ENCODE data around the gene ELFN2.
"Not testable (repeated sequence)": the region's sequence is repeated elsewhere in the genome, so short reads cannot be mapped to it uniquely, and the experiment has no call there.

The ELFN2 gene

DNA sequence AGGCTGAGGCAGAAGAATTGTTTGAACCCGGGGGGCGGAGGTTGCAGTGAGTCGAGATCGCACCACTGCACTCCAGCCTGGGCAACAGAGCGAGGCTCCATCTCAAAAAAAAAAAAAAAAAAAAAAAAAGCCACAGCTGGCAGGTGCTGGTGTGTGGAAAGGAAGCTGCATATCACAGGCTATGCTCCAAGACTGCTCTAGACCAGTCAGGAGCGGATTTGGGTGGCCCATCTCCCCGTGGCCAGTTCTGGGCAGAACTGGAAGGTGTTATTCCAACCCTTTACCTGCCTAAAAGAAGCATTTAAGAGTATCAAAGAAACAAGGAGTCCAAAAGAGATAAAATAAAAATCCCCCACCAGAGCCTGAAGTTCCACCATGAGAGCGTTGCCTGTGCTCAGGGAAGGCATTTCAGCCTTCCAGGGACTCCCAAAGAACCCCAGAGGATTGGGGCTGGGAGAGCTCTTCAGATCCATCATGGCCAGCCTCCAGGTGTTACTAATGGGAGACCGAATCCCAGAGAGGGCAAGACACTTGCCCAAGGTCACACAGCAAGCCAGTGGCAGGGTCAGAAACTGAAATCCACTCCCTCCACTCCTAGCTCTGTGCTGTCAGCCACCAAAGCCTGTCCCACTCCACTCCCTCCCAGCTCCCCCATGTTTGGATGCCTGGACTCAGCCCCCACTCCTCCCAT lies 44.6 kb upstream of the ELFN2 start:
- DNase-seq (ENCODE audit: low read depth), result no peak
- H3K4me3 ChIP-seq (ENCODE audit: control insufficient read depth, low read depth, low read length), result no peak overlapping the region
- TF ChIP-seq, protein P1, sequence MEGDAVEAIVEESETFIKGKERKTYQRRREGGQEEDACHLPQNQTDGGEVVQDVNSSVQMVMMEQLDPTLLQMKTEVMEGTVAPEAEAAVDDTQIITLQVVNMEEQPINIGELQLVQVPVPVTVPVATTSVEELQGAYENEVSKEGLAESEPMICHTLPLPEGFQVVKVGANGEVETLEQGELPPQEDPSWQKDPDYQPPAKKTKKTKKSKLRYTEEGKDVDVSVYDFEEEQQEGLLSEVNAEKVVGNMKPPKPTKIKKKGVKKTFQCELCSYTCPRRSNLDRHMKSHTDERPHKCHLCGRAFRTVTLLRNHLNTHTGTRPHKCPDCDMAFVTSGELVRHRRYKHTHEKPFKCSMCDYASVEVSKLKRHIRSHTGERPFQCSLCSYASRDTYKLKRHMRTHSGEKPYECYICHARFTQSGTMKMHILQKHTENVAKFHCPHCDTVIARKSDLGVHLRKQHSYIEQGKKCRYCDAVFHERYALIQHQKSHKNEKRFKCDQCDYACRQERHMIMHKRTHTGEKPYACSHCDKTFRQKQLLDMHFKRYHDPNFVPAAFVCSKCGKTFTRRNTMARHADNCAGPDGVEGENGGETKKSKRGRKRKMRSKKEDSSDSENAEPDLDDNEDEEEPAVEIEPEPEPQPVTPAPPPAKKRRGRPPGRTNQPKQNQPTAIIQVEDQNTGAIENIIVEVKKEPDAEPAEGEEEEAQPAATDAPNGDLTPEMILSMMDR (IDR thresholded peaks at IDR 0.05; ENCODE audit: control insufficient read depth, insufficient read depth, low read depth, low read length, missing control alignments), result no peak

DNA sequence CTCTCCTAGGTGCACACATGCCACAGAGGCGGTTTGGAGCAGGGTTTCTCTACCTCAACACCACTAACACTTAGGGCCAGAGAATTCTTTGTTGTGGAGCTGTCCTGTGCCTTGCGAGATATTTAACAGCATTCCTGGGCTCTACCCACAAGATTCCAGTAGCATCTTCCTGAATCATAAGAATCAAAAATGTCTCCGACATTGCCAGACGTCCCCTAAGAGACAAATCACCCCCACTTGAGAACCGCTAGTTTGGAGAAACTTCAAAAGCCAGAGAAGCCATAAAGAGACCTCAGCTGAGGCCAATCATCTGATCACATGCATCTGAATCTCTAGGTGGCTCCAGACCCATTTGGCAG lies 42.8 kb upstream of the ELFN2 start:
- DNase-seq (ENCODE audit: low read depth), result no peak
- H3K4me3 ChIP-seq (ENCODE audit: control insufficient read depth, low read depth, low read length), result no peak overlapping the region
- TF ChIP-seq, protein P1 (IDR thresholded peaks at IDR 0.05; ENCODE audit: control insufficient read depth, insufficient read depth, low read depth, low read length, missing control alignments), result no peak

DNA sequence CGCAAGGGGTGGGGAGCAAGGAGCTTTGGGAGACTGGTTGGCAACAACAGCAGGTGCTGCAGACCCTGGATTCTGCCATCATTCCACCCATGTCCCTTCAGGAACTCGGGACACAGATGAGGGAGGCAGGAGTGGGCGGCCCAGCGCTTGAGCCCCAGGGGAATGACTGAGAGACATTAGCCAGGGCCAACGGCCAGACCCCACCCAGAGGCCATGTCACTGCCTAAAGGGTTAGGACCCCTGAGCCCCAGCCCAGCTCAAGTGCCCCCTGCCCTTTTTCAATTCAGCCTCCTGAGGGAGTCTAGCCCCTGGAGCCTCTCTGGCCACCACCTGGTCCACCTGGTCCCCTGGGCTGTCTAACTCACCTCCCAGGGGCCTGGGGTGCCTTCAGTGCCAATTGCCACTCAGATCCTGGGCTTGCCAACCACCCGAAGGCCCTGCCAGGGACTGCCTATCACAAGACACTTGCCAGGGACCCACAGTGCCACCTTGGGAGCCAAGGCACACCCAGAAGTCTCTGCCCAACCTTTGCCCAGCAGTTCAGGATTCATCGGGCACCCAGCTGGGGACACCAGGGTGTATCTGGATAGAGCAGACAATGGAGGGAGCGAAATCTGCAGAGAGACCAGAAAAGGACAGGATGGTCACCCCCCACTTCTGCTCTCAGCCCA lies 42.3 kb upstream of the ELFN2 start:
- DNase-seq (ENCODE audit: low read depth), result no peak
- TF ChIP-seq, protein P1 (IDR thresholded peaks at IDR 0.05; ENCODE audit: control insufficient read depth, insufficient read depth, low read depth, low read length, missing control alignments), result no peak
- H3K4me3 ChIP-seq (ENCODE audit: control insufficient read depth, low read depth, low read length), result no peak overlapping the region

DNA sequence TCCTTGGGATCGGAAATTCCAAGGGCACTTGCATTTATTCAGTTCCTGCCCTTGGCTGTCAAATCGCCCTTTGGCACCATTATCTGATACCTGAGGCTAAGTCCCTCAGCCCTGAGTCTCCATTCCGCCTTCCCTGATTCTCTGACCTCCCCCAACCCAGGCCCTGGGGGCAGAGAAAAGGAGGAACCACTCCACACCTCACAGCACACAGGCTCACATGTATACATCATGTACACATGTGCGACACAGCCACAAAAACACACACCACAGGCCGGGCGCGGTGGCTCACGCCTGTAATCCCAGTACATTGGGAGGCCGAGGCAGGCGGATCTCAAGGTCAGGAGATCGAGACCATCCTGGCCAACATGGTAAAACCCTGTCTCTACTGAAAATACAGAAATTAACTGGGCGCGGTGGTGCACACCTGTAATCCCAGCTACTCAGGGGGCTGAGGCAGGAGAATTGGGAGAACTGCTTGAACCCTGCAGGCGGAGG lies 41.0 kb upstream of the ELFN2 start:
- H3K4me3 ChIP-seq (ENCODE audit: control insufficient read depth, low read depth, low read length); DNase-seq (ENCODE audit: low read depth): not testable (repeated sequence)

DNA sequence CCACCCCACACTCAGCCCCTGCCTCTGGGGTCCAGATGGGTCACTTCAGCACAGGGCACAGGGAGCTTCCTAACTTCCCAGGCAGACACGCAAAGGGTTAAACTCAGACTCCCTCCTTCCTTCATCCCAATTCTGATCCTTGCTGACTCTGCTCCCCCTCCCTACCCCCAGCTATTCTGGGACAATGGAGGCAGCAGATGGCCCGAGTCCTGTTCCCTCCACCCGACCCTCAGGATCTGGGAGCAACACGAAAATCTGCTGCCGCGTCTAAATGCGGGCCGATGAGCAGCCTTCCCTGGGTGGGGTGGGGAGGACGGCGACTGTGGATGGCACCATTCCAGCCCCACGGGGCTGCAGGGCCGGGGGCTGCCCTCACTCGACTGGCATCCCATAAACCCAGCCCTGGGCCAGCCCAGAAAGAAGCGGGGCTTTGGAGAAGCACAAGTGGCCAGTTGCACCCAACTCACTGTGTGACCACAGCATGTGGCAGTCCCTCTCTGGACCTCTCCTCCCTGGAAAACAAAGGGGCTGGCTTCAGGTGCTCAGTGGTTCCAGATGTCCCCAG lies 40.2 kb upstream of the ELFN2 start:
- H3K4me3 ChIP-seq (ENCODE audit: control insufficient read depth, low read depth, low read length), result no peak overlapping the region
- TF ChIP-seq, protein P1 (IDR thresholded peaks at IDR 0.05; ENCODE audit: control insufficient read depth, insufficient read depth, low read depth, low read length, missing control alignments), result no peak
- no peak for DNase-seq (ENCODE audit: low read depth)

DNA sequence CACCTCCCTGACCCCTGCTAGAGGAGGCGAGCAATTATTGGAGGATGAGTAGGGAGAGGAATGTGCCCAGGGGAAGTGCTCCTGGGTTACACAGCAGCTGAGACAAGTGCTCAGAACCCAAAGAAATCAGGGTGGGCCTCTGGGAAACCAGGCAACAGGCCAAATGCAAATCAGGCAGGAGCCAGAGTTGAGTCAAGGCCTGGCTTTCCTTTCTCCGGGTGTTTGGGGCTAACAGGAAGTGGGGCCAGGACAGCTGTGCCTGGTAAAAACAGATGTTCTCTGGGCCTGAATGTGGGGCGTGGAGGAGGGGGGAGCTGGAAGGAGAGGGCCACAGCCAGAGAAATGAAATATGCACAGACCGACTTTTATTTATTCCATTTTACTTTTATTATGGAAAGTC lies 36.9 kb upstream of the ELFN2 start:
- no peak for DNase-seq (ENCODE audit: low read depth)
- TF ChIP-seq, protein P1 (IDR thresholded peaks at IDR 0.05; ENCODE audit: control insufficient read depth, insufficient read depth, low read depth, low read length, missing control alignments), result no peak
- no peak overlapping the region for H3K4me3 ChIP-seq (ENCODE audit: control insufficient read depth, low read depth, low read length)

DNA sequence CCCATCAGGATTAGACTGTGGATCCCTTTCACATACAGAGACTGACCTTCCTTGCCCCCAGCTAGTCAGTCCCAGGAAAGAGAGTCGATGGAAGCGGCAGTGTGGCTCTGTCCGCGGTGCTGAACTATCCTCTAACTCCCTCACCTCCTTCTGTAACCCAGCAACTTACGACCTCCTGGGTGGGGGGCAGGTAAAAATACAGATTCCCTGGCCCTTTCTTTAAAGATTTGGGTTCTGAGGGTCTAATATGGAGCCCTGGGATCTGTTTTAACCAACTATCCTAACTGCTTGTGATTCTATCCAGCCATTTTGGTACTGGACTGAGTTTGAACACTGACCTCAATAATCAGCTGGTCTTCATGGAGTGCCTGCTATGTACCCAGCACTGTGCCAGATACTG lies 35.7 kb upstream of the ELFN2 start:
- H3K4me3 ChIP-seq (ENCODE audit: control insufficient read depth, low read depth, low read length), result no peak overlapping the region
- TF ChIP-seq, protein P1 (IDR thresholded peaks at IDR 0.05; ENCODE audit: control insufficient read depth, insufficient read depth, low read depth, low read length, missing control alignments), result no peak

More for the DNA sequence above, 35.7 kb upstream of the ELFN2 start:
- no peak for DNase-seq (ENCODE audit: low read depth)
